H1 (cell line): Measurements from ENCODE around the gene ZNF597. TPM values are rescaled to one million over a fixed set of nuclear protein-coding genes. Genes with fewer than 3 reads are reported as not detected.

Experiments used
- CTCF ChIA-PET: fragments of 300-600 bp; sonication (Branson Sonifier 250); formaldehyde crosslinking; loops from one replicate; lab custom pipeline; 2021; ENCODE audit not compliant: partially characterized antibody; lab: Charles Lee
- POLR2A ChIA-PET: fragments of 300-600 bp; sonication (Branson Sonifier 250); formaldehyde crosslinking; loops from one replicate; lab custom pipeline; 2021; ENCODE audit warnings: inconsistent platforms; ENCODE audit not compliant: partially characterized antibody; lab: Charles Lee
- DNase-seq, 2 experiments: peaks; one replicate each; pipeline versions ENCODE4 v3.0.0 to v3.0.0-alpha.2; 2010 to 2022; ENCODE audit warnings: low spot score in 2 of 2, low read depth in 1 of 2, mixed read lengths in 1 of 2
- FAIRE-seq: peaks from 2 replicates; lab custom pipeline; 2011; peaks lifted over from hg19 to GRCh38; lab: Jason Lieb, UNC
- H2AFZ ChIP-seq: 2 replicates; pipeline ENCODE4 v1.8.1; 2012; ENCODE audit warnings: low read length, inconsistent platforms
- H2AK5ac ChIP-seq: 2 replicates; pipeline ENCODE4 v1.6.1; 2013; ENCODE audit warnings: low read depth, low read length
- H2BK120ac ChIP-seq: replicated peaks from 2 replicates; pipeline ENCODE3; 2013; ENCODE audit warnings: low read depth, low read length, inconsistent platforms
- H2BK12ac ChIP-seq: 2 replicates; pipeline ENCODE4 v1.6.1; 2013; ENCODE audit warnings: low read depth, low read length
- H2BK15ac ChIP-seq: 2 replicates; pipeline ENCODE4 v1.6.1; 2013; ENCODE audit warnings: low read length
- H2BK20ac ChIP-seq: 2 replicates; pipeline ENCODE4 v1.6.1; 2013; ENCODE audit warnings: low read length
- H2BK5ac ChIP-seq: 2 replicates; pipeline ENCODE4 v1.6.1; 2013; ENCODE audit warnings: low read depth, low read length
- H3K14ac ChIP-seq: 2 replicates; pipeline ENCODE4 v1.6.1; 2013; ENCODE audit warnings: inconsistent platforms; ENCODE audit not compliant: insufficient read length
- H3K18ac ChIP-seq: 2 replicates; pipeline ENCODE4 v1.6.1; 2013; ENCODE audit warnings: low read length; ENCODE audit errors: extremely low read depth
- H3K23ac ChIP-seq: 2 replicates; pipeline ENCODE4 v1.6.1; 2013; ENCODE audit warnings: inconsistent platforms; ENCODE audit not compliant: insufficient read length
- H3K23me2 ChIP-seq: 2 replicates; pipeline ENCODE4 v1.6.1; 2013; ENCODE audit warnings: low read depth, low read length
- H3K27ac ChIP-seq: 2 replicates; pipeline ENCODE4 v1.6.1; 2011; ENCODE audit warnings: low read depth, low read length, inconsistent platforms
- H3K27me3 ChIP-seq, 4 experiments: replicated peaks in 1 of 4; 1 replicate in 1 of 4; 2 replicates in 3 of 4; pipeline versions ENCODE4 v1.6.1 to v1.8.1; 2011 to 2013; ENCODE audit warnings: low read length in 3 of 4, mild to moderate bottlenecking in 3 of 4, inconsistent platforms in 2 of 4, mixed read lengths in 2 of 4, moderate library complexity in 1 of 4; ENCODE audit not compliant: control insufficient read depth in 3 of 4, insufficient read depth in 3 of 4; ENCODE audit errors: extremely low read depth in 1 of 4
- H3K36me3 ChIP-seq, 4 experiments: 2 replicates each; pipeline versions ENCODE4 v1.6.1 to v1.8.1; 2011 to 2013; ENCODE audit warnings: mild to moderate bottlenecking in 4 of 4, low read length in 3 of 4, moderate library complexity in 2 of 4, control low read depth in 1 of 4, inconsistent platforms in 1 of 4; ENCODE audit not compliant: insufficient read depth in 4 of 4, control insufficient read depth in 2 of 4
- H3K4ac ChIP-seq: replicated peaks from 2 replicates; pipeline ENCODE3; 2013; ENCODE audit warnings: low read length, low read depth, mixed read lengths, inconsistent platforms; ENCODE audit not compliant: insufficient read length
- H3K4me1 ChIP-seq, 4 experiments: replicated peaks in 1 of 4; 1 replicate in 1 of 4; 2 replicates in 3 of 4; pipeline versions ENCODE4 v1.6.1 to v1.8.1; 2011 to 2013; ENCODE audit warnings: low read length in 3 of 4, inconsistent platforms in 2 of 4, mixed read lengths in 1 of 4; ENCODE audit not compliant: insufficient read depth in 4 of 4, control insufficient read depth in 3 of 4
- H3K4me2 ChIP-seq, 2 experiments: 2 replicates each; pipeline versions ENCODE4 v1.6.1 to v1.8.1; 2011 to 2013; ENCODE audit warnings: low read depth in 2 of 2, low read length in 2 of 2, control low read depth in 1 of 2, inconsistent platforms in 1 of 2, mild to moderate bottlenecking in 1 of 2; ENCODE audit not compliant: insufficient read depth in 1 of 2
- H3K4me3 ChIP-seq, 4 experiments: fragments of 200-600, 300-600 bp in 1 of 4; sonication (generic), shearing (Covaris generic), sonication (Bioruptor Twin) in 1 of 4; 2 replicates each; pipeline versions ENCODE4 v1.5.1 to v1.8.1; 2011 to 2016; ENCODE audit warnings: low read length in 4 of 4, low read depth in 3 of 4, control low read depth in 2 of 4, inconsistent platforms in 2 of 4, mild to moderate bottlenecking in 2 of 4, mixed read lengths in 1 of 4, moderate library complexity in 1 of 4; ENCODE audit not compliant: insufficient read depth in 2 of 4; ENCODE audit errors: extremely low read depth in 1 of 4
- H3K56ac ChIP-seq: replicated peaks from 2 replicates; pipeline ENCODE3; 2013; ENCODE audit warnings: low read depth, mild to moderate bottlenecking, mixed read lengths, low read length, inconsistent platforms; ENCODE audit not compliant: insufficient read length
- H3K79me1 ChIP-seq: 2 replicates; pipeline ENCODE4 v1.6.1; 2013; ENCODE audit warnings: low read depth, low read length, control low read depth
- H3K79me2 ChIP-seq, 2 experiments: 2 replicates each; pipeline versions ENCODE4 v1.6.1 to v1.8.1; 2012 to 2013; ENCODE audit warnings: low read length in 2 of 2, mild to moderate bottlenecking in 2 of 2, inconsistent platforms in 1 of 2; ENCODE audit not compliant: insufficient read depth in 2 of 2, control insufficient read depth in 1 of 2
- H3K9ac ChIP-seq, 4 experiments: replicated peaks in 1 of 4; 1 replicate in 1 of 4; 2 replicates in 3 of 4; pipeline versions ENCODE4 v1.6.1 to v1.8.1; 2011 to 2013; ENCODE audit warnings: low read depth in 3 of 4, low read length in 3 of 4, control low read depth in 2 of 4, mild to moderate bottlenecking in 2 of 4, moderate library complexity in 2 of 4, inconsistent platforms in 1 of 4; ENCODE audit errors: extremely low read depth in 1 of 4
- H3K9me3 ChIP-seq, 2 experiments: 2 replicates each; pipeline versions ENCODE4 v1.6.1 to v1.8.1; 2012 to 2013; ENCODE audit warnings: mild to moderate bottlenecking in 2 of 2, moderate library complexity in 2 of 2, control low read depth in 1 of 2, inconsistent platforms in 1 of 2, low read depth in 1 of 2, low read length in 1 of 2, mixed read lengths in 1 of 2; ENCODE audit not compliant: insufficient read depth in 2 of 2
- H4K20me1 ChIP-seq, 2 experiments: replicated peaks in 1 of 2; 2 replicates each; pipeline versions ENCODE3 to v1.8.1; 2011 to 2013; ENCODE audit warnings: inconsistent platforms in 2 of 2, low read length in 2 of 2, mild to moderate bottlenecking in 1 of 2; ENCODE audit not compliant: insufficient read depth in 2 of 2, control insufficient read depth in 1 of 2
- H4K5ac ChIP-seq: 2 replicates; pipeline ENCODE4 v1.6.1; 2013; ENCODE audit warnings: low read length, low read depth, mixed read lengths, inconsistent platforms; ENCODE audit not compliant: insufficient read length
- H4K8ac ChIP-seq: 2 replicates; pipeline ENCODE4 v1.8.0; 2013; ENCODE audit warnings: mild to moderate bottlenecking, moderate library complexity, low read length, inconsistent platforms; ENCODE audit not compliant: insufficient read depth; ENCODE audit errors: extremely low read depth
- H4K91ac ChIP-seq: replicated peaks from 2 replicates; pipeline ENCODE3; 2013; ENCODE audit warnings: low read length, mixed read lengths, inconsistent platforms; ENCODE audit not compliant: insufficient read length
- CREB1 ChIP-seq: IDR thresholded peaks from 2 replicates; pipeline ENCODE4 v1.6.1; 2012; ENCODE audit warnings: inconsistent platforms
- EGR1 ChIP-seq: IDR thresholded peaks from 2 replicates; pipeline ENCODE4 v1.6.1; 2011; ENCODE audit warnings: low read depth, low read length, borderline replicate concordance
- GABPA ChIP-seq: IDR thresholded peaks from 2 replicates; pipeline ENCODE4 v1.6.1; 2011; ENCODE audit warnings: mild to moderate bottlenecking, low read length, moderate library complexity, borderline replicate concordance; ENCODE audit not compliant: insufficient read depth
- KDM4A ChIP-seq: IDR thresholded peaks from one replicate; pipeline ENCODE4 v1.7.1; 2012; ENCODE audit warnings: low read depth, mild to moderate bottlenecking, moderate library complexity, low read length, inconsistent platforms; ENCODE audit not compliant: severe bottlenecking
- MAFK ChIP-seq: IDR thresholded peaks from 2 replicates; pipeline ENCODE4 v1.6.1; 2012; ENCODE audit warnings: low read depth, mild to moderate bottlenecking, improper control_type of control experiment, low read length
- PHF8 ChIP-seq: fragments of 200-600 bp; sonication (generic); conservative IDR thresholded peaks from 2 replicates; pipeline ENCODE4 v1.7.1; 2012; ENCODE audit warnings: low read depth, mild to moderate bottlenecking, inconsistent platforms, low read length, moderate library complexity
- POLR2A ChIP-seq, 2 experiments: IDR thresholded peaks; 1 replicate in 1 of 2; 2 replicates in 1 of 2; pipeline ENCODE4 v1.6.1; 2011; ENCODE audit warnings: low read depth in 2 of 2, low read length in 2 of 2, mild to moderate bottlenecking in 2 of 2; ENCODE audit errors: control extremely low read depth in 1 of 2
- POLR2AphosphoS5 ChIP-seq: IDR thresholded peaks from 2 replicates; pipeline ENCODE4 v1.6.1; 2011; ENCODE audit warnings: low read depth, low read length
- SAP30 ChIP-seq: fragments of 300-600 bp; sonication (generic); IDR thresholded peaks from 2 replicates; pipeline ENCODE4 v1.7.1; 2012; ENCODE audit warnings: low read length, moderate library complexity, mild to moderate bottlenecking, inconsistent platforms; ENCODE audit not compliant: insufficient read depth, insufficient replicate concordance
- SIX5 ChIP-seq: IDR thresholded peaks from 2 replicates; pipeline ENCODE4 v1.6.1; 2011; ENCODE audit warnings: mild to moderate bottlenecking, low read depth, low read length
- TEAD4 ChIP-seq: IDR thresholded peaks from 2 replicates; pipeline ENCODE4 v1.6.1; 2012; ENCODE audit warnings: low read depth, low read length, inconsistent platforms, mixed read lengths
- WGBS, 2 experiments: shearing (Covaris generic) in 1 of 2; methylation state at CpG; one replicate each; pipeline versions ENCODE4 v1.1.6 to v1.1.7; 2013 to 2015; ENCODE audit warnings: low lambda C conversion rate in 2 of 2, mixed read lengths in 2 of 2, inconsistent platforms in 1 of 2, low coverage in 1 of 2, missing lambda C conversion rate in 1 of 2; ENCODE audit not compliant: insufficient replicate concordance in 2 of 2, insufficient coverage in 1 of 2, insufficient read length in 1 of 2; ENCODE audit errors: extremely low coverage in 1 of 2, missing lambda C conversion rate in 1 of 2; 5-methylcytosine and 5-hydroxymethylcytosine counted together
- polyA plus RNA-seq, 7 experiments: library from polyadenylated mRNA; depleted of rRNA in 3 of 7; stranded (reverse) in 5 of 7; unstranded in 2 of 7; fragments of >200 nt in 5 of 7; fragments of 200-250 nt in 2 of 7; gene quantifications; 1 replicate in 5 of 7; 2 replicates in 1 of 7; 4 replicates in 1 of 7; pipeline versions ENCODE4 v1.2.1 to v1.2.3, GENCODE V29; 2011 to 2013; ENCODE audit warnings: missing spikeins in 2 of 7, mixed read lengths in 2 of 7
- total RNA-seq: library from RNA; stranded (reverse); fragmentation: NEBNext Ultra II Directional; extraction: Animal tissue kit (Norgen Biotek cat#: 25700); gene quantifications from 2 replicates; pipeline ENCODE4 v1.2.1, GENCODE V29; 2021

ZNF597 gene
- total and polyA plus RNA-seq, 2 of the 8 experiments (the other 6 are each of a cell fraction or from before 2014, with no cell fraction given) = 0.68 to 2.6 TPM

GRCh38 chr16:3458278-3458851 is 15.1 kb upstream of the ZNF597 start:
- H2BK15ac ChIP-seq = no peak overlapping the region
- H2BK5ac ChIP-seq = peak overlapping the region; percentile 95
- H2AFZ ChIP-seq = peak overlapping the region; percentile 29; the same call in 1 of the 2 replicates
- peaks cover 6 to 25% (median 17%) of the 10 kb centered on the region in 4 experiments; a peak in 6 of 7 replicates for H3K4me1 ChIP-seq
- peak overlapping the region; percentile 82 for H3K56ac ChIP-seq
- peaks cover 12 to 51% of the 10 kb centered on the region in 2 experiments for H3K79me2 ChIP-seq
- H3K9me3 ChIP-seq = no peaks in the 10 kb centered on the region
- ChIA-PET POLR2A (interaction anchor here (0.6 to 1.0 kb wide), 5 partner anchors 10 to 308 kb away, joined by 3 to 5 read pairs (median 4); no protein-coding TSS in a partner anchor), CTCF (no interaction called here)
- peak in 1 of 2 experiments; percentile 58 for DNase-seq
- TF ChIP-seq SAP30 (peak; percentile 51), KDM4A (peak; percentile 47), POLR2AphosphoS5 (0 out of 2 replicates have a peak, but pooled peaks have one; percentile 24), MAFK (peak; percentile 47; the same call in 1 of the 2 replicates), CREB1 (0 out of 2 replicates have a peak, but pooled peaks have one; percentile 11), SIX5 (no peak), POLR2A (IDR thresholded peaks at IDR 0.05; ENCODE audit: control extremely low read depth in 1 of 2, low read depth in 2 of 2, low read length in 2 of 2) (peak in 1 of 2 experiments; percentile 30; a peak in 1 of 3 replicates), TEAD4 (peak; percentile 57; the same call in 1 of the 2 replicates), GABPA (no peak; the same call in 1 of the 2 replicates), EGR1 (no peak), PHF8 (0 out of 2 replicates have a peak, but pooled peaks have one; percentile 9)
- peaks cover 8 to 13% of the 10 kb centered on the region in 2 experiments for H4K20me1 ChIP-seq
- peak overlapping the region; percentile 72 to 85 for H3K4me2 ChIP-seq
- H3K27me3 ChIP-seq = no peaks in the 10 kb centered on the region
- peak overlapping the region; percentile 85 to 97 (median 88) for H3K4me3 ChIP-seq
- no peak overlapping the region for H3K14ac ChIP-seq
- H3K23me2 ChIP-seq = peaks cover 8% of the 10 kb centered on the region; the same call in 1 of the 2 replicates
- peak overlapping the region; percentile 34 for H4K5ac ChIP-seq
- H4K91ac ChIP-seq = peak overlapping the region; percentile 71
- peak overlapping the region; percentile 13 for H2BK120ac ChIP-seq
- no peak overlapping the region for H3K23ac ChIP-seq
- H3K36me3 ChIP-seq = no peaks in the 10 kb centered on the region
- no peak for FAIRE-seq
- peak overlapping the region; percentile 65 for H3K27ac ChIP-seq
- no peak overlapping the region for H2BK12ac ChIP-seq
- H4K8ac ChIP-seq = peak overlapping the region; percentile 89; the same call in 1 of the 2 replicates
- peak overlapping the region; percentile 72; the same call in 1 of the 2 replicates for H3K18ac ChIP-seq
- H3K4ac ChIP-seq = no peak overlapping the region
- no peak overlapping the region for H2BK20ac ChIP-seq
- H3K79me1 ChIP-seq = peaks cover 2% of the 10 kb centered on the region; the same call in 1 of the 2 replicates
- peak overlapping the region; percentile 81 to 92 (median 86) for H3K9ac ChIP-seq
- no peak overlapping the region for H2AK5ac ChIP-seq
- WGBS, 2 experiments = 3% methylated on average over 17 of the region's 47 CpGs; no CpG with 5 or more reads in 1 of the 2 experiments
